HepG2 (cell line): Measurements from ENCODE around the gene CRYBA2. TPM values are rescaled to one million over a fixed set of nuclear protein-coding genes. Genes with fewer than 3 reads are reported as not detected.

ENCODE experiments used
- ARHGAP35 ChIP-seq: sonication (generic); formaldehyde crosslinking; IDR thresholded peaks from 2 replicates; pipeline ENCODE4 v1.9.0; 2022; ENCODE audit warnings: mild to moderate bottlenecking, inconsistent platforms, moderate library complexity, missing genetic modification reagents, borderline replicate concordance
- CEBPG ChIP-seq: IDR thresholded peaks from 2 replicates; pipeline ENCODE4 v1.6.1; 2016
- E2F5 ChIP-seq: sonication (generic); formaldehyde crosslinking; conservative IDR thresholded peaks from 2 replicates; pipeline ENCODE4 v1.4.0; 2020; ENCODE audit warnings: missing genetic modification reagents
- ELK4 ChIP-seq: sonication (generic); formaldehyde crosslinking; IDR thresholded peaks from 2 replicates; pipeline ENCODE4 v1.9.0; 2021; ENCODE audit warnings: missing genetic modification reagents, borderline replicate concordance
- EZH2 ChIP-seq: conservative IDR thresholded peaks from 2 replicates; pipeline ENCODE4 v1.6.1; 2012; ENCODE audit warnings: mild to moderate bottlenecking, low read depth, low read length, moderate library complexity
- FOXP1 ChIP-seq, 2 experiments: fragments of 450-650 bp in 1 of 2; IDR thresholded peaks; 2 replicates each; pipeline ENCODE4 v1.6.1; 2017 to 2018; ENCODE audit warnings: antibody characterized with exemption in 1 of 2
- GZF1 ChIP-seq: sonication (generic); formaldehyde crosslinking; IDR thresholded peaks from 2 replicates; pipeline ENCODE4 v1.5.1; 2020; ENCODE audit warnings: mild to moderate bottlenecking, missing genetic modification reagents
- HOXA3 ChIP-seq: sonication (generic); formaldehyde crosslinking; IDR thresholded peaks from 2 replicates; pipeline ENCODE4 v1.5.0; 2020; ENCODE audit warnings: missing genetic modification reagents
- NFYB ChIP-seq: sonication (generic); formaldehyde crosslinking; IDR thresholded peaks from 2 replicates; pipeline ENCODE4 v1.4.0; 2020; ENCODE audit warnings: missing genetic modification reagents
- PBX3 ChIP-seq: sonication (generic); formaldehyde crosslinking; IDR thresholded peaks from 2 replicates; pipeline ENCODE4 v1.8.1; 2023; ENCODE audit warnings: missing genetic modification reagents, inconsistent platforms, borderline replicate concordance
- SALL1 ChIP-seq: sonication (generic); formaldehyde crosslinking; IDR thresholded peaks from 2 replicates; pipeline ENCODE4 v1.8.0; 2022; ENCODE audit warnings: mild to moderate bottlenecking, missing genetic modification reagents
- THYN1 ChIP-seq: sonication (generic); formaldehyde crosslinking; IDR thresholded peaks from 2 replicates; pipeline ENCODE4 v1.8.1; 2023; ENCODE audit warnings: low read depth, mild to moderate bottlenecking, moderate library complexity, missing genetic modification reagents, borderline replicate concordance
- ZNF253 ChIP-seq: sonication (generic); formaldehyde crosslinking; IDR thresholded peaks from 2 replicates; pipeline ENCODE4 v1.8.0; 2022; ENCODE audit warnings: mild to moderate bottlenecking, missing genetic modification reagents, borderline replicate concordance
- ZNF407 ChIP-seq: sonication (generic); formaldehyde crosslinking; IDR thresholded peaks from one replicate; pipeline ENCODE4 v1.5.1; 2020; ENCODE audit warnings: mild to moderate bottlenecking, missing genetic modification reagents; ENCODE audit errors: not compliant biosample characterization
- ZNF576 ChIP-seq: sonication (generic); formaldehyde crosslinking; IDR thresholded peaks from 2 replicates; pipeline ENCODE4 v1.4.0; 2020; ENCODE audit warnings: mild to moderate bottlenecking, missing genetic modification reagents
- ZNF614 ChIP-seq: IDR thresholded peaks from 2 replicates; pipeline ENCODE4 v1.6.1; 2018; ENCODE audit warnings: missing biosample characterization, missing genetic modification reagents, inconsistent platforms, borderline replicate concordance
- ZNF746 ChIP-seq: sonication (generic); formaldehyde crosslinking; IDR thresholded peaks from 2 replicates; pipeline ENCODE4 v1.8.0; 2022; ENCODE audit warnings: mild to moderate bottlenecking, missing genetic modification reagents
- ZSCAN20 ChIP-seq: sonication (generic); formaldehyde crosslinking; IDR thresholded peaks from 2 replicates; pipeline ENCODE4 v1.4.0; 2020; ENCODE audit warnings: missing genetic modification reagents, mild to moderate bottlenecking, borderline replicate concordance
- polyA plus RNA-seq, 8 experiments: library from polyadenylated mRNA; depleted of rRNA in 3 of 8; stranded (reverse) in 7 of 8; unstranded in 1 of 8; fragments of >200 nt; fragmentation: Illumina TruSeq in 4 of 8; extraction: Trizol in 4 of 8; gene quantifications; 2 replicates each; pipeline versions ENCODE4 v1.2.1 to v1.2.3, GENCODE V29; 2011 to 2016; ENCODE audit warnings: low read depth in 4 of 8, missing spikeins in 1 of 8, mixed read lengths in 1 of 8; ENCODE audit not compliant: insufficient read depth in 1 of 8
- total RNA-seq, 5 experiments: library from RNA; depleted of rRNA; stranded (reverse); fragments of >200 nt; fragmentation: Illumina TruSeq; extraction: Trizol; gene quantifications; 2 replicates each; pipeline ENCODE4 v1.2.3, GENCODE V29; 2016; ENCODE audit warnings: low read depth in 1 of 5

Gene CRYBA2
- total and polyA plus RNA-seq, 2 of the 13 experiments (the other 11 are each of a cell fraction or from before 2014, with no cell fraction given) = not detected

GRCh38 chr2:218991674-218992168, 1.5 kb downstream of the CRYBA2 start (continued):
- TF ChIP-seq ELK4 (CRISPR knock-in tag) (no peak), ZNF576 (no peak), EZH2 (peak; percentile 73; the same call in 1 of the 2 replicates), SALL1 (peak; percentile 25; the same call in 1 of the 2 replicates), PBX3 (CRISPR knock-in tag) (no peak), CEBPG (CRISPR knock-in tag) (no peak), ARHGAP35 (CRISPR knock-in tag) (no peak), E2F5 (no peak), ZNF746 (CRISPR knock-in tag) (no peak), ZNF407 (no peak), FOXP1 (IDR thresholded peaks at IDR 0.05) (no peak), FOXP1 (CRISPR knock-in tag; IDR thresholded peaks at IDR 0.05) (no peak), HOXA3 (no peak), NFYB (CRISPR knock-in tag) (no peak), GZF1 (no peak), THYN1 (CRISPR knock-in tag) (no peak), ZSCAN20 (CRISPR knock-in tag) (no peak), ZNF614 (no peak), ZNF253 (CRISPR knock-in tag) (no peak)
